Measurements from ENCODE around the gene MPLKIP.
"Not testable (repeated sequence)": the region's sequence is repeated elsewhere in the genome, so short reads cannot be mapped to it uniquely, and the experiment has no call there.

Gene MPLKIP

DNA sequence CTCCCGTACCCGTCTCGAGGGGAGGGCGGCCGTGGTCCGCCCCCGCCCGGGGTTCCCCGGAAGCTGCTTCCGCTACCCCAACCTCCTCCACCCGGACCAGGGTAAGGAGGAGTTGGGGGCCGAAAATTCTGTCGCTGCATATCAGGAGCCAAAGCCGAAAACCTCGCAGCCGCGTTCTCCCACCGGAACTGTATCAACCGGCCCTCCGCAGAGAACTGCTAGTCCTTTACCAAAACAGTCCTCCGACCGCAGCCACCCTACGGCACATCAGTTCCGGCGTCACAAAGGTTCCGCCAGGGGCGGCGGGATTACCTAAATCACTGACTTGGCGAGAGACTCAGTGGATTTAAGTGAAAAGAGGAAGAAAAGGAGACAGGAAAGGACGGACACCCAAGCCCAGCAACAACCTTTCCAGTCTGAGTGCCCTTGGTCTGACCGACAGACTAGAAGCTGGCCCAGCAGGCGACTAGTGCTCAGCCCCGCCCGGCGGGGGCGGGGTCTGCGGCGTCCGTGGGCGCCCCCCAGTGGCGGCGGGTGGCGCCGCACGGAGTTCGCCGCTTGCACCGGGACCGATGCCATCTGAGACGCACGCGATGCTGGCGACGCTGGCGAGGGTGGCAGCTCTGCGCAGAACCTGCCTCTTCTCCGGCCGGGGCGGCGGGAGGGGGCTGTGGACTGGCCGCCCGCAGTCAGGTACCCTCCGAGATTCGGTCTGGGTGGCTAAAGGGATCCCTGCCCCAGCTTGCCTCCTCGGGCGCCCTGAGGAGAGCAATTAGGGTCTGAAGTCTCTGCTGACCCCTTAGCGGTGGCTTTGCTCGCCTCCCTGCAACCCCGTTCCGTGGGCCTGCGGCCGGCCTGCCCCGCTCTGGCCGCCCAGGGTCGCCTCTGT, at the start of gene MPLKIP, which contains the start of gene SUGCT:
Gene MPLKIP, minus strand, starts transcription at position 195 of the 889 bp plus-strand sequence. Its CDS starts 55 bp downstream, at position 140.
Gene SUGCT, plus strand, starts transcription at position 578 of the 889 bp plus-strand sequence.
- peak; percentile 96 for DNase-seq (ENCODE audit: low spot score)

DNA sequence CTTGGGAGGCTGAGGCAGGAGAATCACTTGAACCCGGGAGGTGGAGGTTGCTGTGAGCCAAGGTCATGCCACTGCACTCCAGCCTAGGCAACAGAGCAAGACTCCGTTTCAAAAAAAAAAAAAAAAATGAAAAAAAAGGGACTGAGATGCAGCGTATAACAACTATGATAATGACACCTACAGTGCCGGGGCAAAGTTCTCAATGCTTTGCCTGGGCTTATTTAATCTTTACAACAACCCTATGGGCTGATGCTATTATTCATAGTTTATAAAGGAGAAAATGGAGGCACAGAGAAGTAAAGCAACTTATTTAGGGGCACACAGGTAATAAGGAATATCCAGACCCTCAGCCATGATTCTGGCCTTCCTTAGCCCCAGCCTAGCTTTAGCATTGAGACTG, 48.0 kb upstream of the MPLKIP start:
- DNase-seq (ENCODE audit: low spot score): no peak

DNA sequence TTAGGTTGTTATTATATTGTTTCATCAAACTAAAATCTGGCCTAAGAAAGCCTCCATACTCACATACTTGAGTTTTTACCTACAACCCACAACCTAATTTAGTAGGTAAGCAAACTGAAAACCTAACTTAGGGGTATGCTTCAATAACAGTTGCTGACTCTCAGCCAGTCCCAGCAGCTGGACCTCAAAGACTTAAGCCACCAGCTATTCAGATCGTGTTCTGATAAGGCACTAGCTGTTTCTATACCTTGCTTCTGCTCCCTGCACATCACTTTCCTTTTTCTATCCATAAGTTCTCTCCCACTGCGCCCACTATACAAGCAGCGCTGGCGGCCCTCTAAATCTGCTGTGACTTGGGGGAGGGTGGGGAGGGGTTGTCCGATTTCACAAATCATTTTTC, 42.6 kb upstream of the MPLKIP start:
- DNase-seq (ENCODE audit: low spot score): no peak

DNA sequence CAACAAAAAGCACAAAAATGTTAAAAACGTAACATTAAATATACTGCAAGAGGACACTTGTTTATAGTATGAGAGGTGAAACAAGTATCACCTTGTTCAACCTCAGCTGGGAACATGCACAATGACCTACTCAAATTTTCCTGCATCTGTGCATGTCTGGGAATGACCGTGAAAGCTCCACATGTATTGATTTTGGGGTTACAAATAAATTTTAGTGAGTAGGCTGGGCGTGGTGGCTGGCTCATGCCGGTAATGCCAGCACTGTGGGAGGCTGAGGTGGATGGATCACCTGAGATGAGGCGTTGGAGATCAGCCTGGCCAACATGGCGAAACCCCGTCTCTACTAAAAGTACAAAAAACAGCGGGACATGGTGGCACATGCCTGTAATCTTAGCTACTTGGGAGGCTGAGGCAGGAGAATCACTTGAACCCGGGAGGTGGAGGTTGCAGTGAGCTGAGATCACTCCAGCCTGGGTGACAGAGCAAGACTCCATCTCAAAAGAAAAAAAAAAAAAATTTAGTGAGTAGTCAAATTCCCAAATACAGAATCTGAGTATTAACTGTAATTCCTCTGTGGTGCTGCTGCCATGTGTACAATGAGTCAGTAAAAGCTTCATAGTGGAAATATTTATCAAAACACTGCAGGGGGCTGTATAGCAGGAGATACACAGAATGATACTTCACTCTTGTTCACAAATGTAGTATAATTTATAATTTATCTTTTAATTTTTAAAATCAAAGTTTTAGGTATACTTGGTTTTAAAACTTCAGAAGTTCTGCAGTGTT, 41.5 kb upstream of the MPLKIP start:
- DNase-seq (ENCODE audit: low spot score): peak; percentile 36

DNA sequence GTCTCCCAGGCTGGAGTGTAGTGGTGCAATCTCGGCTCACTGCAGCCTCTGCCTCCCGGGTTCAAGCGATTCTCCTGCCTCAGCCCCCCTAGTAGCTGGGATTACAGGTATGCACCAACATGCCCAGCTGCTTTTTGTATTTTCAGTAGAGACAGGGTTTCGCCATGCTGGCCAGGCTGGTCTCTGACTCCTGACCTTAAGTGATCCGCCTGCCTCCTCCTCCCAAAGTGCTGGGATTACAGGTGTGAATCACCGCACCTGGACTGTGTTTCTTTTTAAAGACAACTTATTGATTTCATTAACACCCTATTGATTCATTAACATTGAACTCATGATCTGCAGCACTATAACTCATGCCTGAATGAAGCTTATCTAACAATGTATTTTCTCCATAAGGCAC, 40.8 kb upstream of the MPLKIP start:
- DNase-seq (ENCODE audit: low spot score): not testable (repeated sequence)

DNA sequence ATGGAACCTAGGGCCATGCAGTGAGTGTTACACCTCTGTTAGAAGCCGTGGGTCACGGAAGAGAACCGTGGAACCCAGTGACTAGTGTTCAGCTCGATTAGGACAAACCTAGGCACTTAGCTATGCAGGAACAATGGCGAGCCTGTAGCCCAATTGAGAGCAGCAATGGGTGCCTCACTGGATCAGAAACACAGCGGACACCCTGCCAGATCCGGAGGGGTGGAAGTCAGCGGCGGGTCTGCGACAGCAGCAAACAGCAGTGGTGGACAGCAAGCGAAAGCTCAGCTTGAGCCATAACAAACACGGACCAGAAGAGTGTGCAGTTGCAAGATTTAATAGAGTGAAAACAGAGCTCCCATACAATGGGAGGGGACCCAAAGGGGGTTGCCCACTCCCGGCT, 38.7 kb upstream of the MPLKIP start:
- not testable (repeated sequence) for DNase-seq (ENCODE audit: low spot score)

DNA sequence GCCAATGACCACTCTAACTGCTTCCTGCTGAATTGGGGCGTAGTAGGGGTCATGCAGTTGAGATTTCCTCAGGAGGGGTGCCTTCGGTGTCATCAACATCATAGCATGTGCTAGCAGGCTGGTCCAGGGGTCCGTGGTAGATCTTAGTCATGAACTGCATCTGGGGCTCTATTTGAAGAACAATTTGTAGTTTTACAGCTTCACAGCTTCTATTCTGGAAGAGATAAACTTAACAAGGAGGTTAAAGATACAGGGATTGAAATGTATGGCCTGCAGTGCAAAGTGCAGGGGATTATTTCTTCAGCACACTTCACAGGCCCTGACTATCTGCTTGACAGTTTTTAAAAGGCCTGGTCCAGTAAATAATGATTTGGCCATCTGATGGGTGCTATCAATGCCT, 33.8 kb upstream of the MPLKIP start:
- not testable (repeated sequence) for DNase-seq (ENCODE audit: low spot score)

DNA sequence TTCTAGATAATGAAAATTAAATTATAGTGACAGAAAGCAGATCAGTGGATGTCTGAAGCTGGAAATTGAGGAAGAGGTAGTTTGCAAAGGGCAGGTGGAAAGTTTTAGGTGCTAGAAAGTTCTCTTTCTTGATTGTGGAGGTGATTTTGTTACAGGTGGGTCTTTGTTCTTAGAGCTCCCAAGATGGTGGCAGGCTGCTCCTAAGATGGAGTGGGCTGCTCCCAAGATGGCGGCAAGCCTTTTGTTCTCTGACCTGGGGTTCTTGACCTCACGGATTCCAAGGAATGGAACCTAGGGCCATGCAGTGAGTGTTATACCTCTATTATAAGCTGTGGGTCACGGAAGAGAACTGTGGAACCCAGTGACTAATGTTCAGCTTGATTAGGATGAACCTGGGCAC, 32.9 kb upstream of the MPLKIP start:
- DNase-seq (ENCODE audit: low spot score): no peak

DNA sequence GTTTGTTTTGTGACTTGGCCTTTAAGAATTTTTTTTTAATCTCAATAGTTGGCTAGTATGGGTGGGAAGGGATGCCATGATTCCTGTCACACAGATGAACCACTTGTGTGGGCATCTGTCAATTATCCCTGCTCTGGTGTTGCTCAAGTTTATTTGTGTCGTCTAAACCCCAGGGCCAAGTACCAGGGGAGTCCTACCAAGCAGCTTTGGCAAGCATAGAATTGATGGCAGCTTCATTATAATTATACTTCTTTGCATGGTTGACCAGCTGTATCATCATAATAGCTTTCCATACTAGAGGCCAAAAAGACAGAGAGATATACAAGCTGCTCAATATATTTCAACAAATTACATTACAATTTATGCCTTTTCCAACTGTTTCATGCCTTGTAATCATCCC, 30.8 kb upstream of the MPLKIP start:
- no peak for DNase-seq (ENCODE audit: low spot score)

DNA sequence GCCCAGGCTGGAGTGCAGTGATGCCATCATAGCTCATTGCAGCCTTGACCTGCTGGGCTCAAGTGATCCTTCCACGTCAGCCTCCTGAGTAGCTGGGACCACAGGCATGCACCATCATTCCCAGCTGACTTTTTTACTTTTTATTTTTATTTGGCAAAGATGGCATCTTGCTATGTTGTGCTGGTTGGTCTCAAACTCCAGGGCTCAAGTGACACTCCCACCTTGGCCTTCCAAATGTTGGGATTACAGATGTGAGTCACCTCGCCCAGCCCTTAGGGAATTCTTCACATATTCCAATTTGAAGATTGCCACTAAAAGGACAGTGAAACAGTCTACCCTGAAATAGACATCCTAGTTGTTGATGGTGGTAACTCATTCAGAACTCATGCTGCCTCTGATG, 28.1 kb upstream of the MPLKIP start:
- DNase-seq (ENCODE audit: low spot score): no peak

DNA sequence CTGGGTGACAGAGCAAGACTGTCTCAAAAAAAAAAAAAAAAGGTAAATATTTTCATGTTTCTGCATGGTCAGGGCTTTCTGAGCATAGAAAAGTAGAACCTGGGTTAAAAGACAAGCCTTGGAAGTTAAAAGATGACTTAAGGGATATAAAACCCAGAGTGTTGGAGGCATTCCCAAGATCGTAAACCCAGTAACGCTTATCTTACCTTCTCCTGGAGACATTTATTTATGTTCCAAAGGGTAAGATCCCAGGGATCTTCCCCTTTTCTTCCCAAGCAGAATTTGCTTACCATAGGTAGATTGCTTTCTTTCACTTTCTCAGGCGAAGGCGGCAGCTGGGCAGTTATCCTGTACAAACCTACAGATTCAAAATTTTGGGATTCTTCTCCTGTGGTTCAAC, 22.6 kb upstream of the MPLKIP start:
- DNase-seq (ENCODE audit: low spot score): no peak

DNA sequence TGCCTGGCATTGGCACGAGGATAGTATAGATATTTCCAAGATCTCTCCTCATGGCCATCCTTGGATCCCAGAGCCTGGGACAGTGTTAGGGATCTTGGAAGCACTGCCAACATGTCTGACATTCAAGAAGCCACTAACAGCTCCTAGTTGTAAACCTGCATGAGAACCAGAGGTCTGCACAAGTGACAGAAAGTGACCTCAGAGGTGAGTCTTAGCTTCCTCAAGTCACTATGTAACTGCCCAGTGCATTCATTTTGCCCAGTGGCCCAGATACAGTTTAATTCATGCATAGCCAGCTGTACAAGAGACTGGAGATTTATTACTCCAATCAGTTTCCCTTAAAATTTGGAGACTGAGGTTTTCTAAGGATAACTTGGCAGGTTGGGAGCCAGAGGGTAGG, 17.1 kb upstream of the MPLKIP start:
- DNase-seq (ENCODE audit: low spot score): no peak

DNA sequence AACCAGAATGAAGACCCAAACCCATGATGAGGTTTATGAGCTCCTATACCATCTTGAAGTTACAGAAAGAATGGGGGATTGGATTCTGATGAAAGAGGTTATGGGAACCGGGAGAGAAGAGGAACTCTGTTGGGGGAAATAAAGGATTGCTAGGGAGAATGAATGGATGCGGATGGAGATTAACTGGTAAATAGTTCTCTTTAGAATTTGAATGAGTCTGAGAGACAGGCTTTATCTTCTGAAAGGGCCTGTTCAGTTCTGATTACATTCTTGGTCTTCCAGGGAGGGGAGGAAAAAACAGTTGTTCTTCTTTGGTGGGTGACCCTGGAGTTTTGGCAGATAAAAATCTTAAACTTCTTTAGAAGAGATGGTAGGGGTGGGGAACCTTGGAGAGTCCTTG, 14.2 kb upstream of the MPLKIP start:
- no peak for DNase-seq (ENCODE audit: low spot score)

DNA sequence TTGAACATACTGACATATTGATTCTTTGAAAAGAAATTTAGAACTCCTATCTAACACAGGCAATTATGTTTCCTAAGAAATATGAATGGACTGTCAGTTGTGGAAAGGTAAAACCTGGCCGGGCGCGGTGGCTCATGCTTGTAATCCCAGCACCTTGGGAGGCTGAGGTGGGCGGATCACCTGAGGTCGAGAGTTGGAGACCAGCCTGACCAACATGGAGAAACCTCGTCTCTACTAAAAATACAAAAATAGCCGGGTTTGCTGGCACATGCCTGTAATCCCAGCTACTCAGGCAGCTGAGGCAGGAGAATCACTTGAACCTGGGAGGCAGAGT, 13.8 kb upstream of the MPLKIP start:
- DNase-seq (ENCODE audit: low spot score): not testable (repeated sequence)

DNA sequence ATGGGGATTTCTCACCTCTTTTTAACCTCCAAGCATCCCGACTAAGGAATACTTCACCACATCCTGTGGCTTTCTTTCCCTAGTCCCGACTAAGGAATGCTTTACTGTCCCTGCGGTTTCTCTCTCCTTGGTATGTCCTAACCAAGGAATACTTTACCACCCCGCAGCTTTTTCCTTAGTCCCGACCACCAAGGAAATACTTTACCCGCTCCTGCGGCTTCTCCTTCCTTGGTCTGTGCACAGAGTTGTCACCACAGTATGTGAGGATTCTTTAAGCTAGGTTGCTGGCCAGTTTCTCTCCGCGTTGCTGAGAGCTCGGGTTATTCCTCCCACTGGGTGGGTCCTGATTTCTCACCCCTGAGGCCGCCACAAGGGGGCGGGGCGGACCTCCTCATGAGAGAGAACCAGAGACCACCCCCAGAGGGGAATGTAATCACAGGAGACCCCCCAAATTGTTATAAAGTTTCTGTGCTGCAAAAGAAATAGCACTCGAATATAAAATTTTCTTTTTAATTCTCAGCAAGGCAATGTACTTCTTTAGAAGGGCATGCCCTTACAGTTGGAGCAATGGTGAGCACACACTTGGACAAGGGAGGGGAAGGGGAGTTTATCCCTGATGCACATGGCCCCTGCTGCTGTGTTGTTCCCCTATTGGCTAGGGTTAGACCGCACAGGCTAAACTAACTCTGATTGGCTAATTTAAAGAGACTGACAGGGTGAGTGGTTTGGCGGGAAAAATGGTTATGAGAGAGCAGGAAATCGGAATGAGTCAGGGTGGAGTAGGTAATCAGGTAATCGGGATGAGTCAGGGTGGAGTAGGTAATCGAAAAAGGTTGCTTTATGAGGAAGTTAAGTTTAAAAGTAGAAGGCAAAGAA, 13.2 kb upstream of the MPLKIP start:
- no peak for DNase-seq (ENCODE audit: low spot score)

DNA sequence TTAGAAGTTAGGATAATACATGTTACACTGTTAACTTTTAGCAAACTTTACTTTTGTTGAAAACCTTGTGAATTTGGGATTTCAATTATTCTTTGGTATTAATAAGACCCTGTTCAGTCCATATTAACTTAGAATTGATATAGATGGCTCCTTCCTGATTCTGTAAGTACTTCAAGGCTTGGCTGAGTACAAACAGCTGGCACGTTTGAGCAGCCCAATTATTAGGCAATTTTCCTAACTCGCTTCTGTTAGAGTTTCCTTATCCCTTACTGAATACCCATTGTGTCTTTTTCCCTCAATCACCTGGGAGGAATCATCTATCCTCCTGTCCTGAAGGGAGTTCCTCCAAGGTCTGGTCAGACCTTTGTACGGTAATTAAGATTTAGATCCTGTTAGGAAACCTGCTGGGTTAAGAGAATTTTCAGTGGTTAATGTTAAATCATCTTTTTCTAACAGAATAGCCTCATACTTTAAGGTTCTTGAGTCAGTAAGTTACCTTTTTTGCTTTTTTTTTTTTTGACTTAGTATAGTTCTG, 11.2 kb upstream of the MPLKIP start:
- not testable (repeated sequence) for DNase-seq (ENCODE audit: low spot score)

DNA sequence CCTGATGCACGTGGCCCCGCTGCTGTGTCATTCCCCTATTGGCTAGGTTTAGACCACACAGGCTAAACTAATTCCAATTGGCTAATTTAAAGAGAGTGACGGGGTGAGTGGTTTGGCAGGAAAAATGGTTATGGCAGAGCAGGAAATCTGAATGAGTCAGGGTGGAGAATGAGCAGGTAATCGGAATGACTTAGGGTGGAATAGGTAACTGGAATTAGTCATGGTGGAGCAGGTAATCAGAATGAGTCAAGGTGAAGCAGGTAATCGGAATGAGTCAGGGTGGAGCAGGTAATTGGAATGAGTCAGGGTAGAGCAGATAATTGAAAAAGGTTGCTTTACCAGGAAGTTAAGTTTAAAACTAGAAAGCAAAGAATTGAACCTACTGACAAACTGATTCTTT, 7.5 kb upstream of the MPLKIP start:
- not testable (repeated sequence) for DNase-seq (ENCODE audit: low spot score)

DNA sequence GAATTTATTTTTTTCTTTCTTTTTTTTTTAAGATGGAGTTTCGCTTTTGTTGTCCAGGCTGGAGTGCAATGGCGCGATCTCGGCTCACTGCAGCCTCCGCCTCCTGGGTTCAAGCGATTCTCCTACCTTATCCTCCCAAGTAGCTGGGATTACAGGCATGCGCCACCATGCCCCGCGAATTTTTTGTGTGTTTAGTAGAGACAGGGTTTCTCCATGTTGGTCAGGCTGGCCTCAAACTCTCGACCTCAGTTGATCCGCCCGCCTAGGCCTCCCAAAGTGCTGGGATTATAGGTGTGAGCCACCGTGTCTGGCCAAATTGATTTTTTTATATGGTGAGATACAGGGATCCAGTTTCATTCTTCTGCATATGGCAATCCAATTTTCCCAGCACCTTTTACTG, 5.5 kb upstream of the MPLKIP start:
- DNase-seq (ENCODE audit: low spot score): not testable (repeated sequence)

DNA sequence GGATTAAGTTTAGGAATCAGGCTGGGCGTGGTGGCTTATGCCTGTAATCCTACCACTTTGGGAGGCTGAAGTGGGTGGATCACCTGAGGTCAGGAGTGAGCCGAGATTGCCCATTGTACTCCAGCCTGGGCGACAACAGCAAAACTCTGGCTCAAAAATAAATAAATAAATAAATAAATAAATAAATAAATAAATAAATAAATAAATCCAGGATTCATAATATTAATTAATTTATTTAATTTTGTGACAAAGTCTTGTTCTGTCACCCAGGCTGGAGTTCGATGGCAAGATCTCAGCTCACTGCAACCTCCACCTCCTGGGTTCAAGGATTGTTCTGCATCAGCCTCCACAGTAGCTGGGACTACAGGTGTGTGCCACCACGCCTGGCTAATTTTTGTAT, 4.6 kb upstream of the MPLKIP start:
- no peak for DNase-seq (ENCODE audit: low spot score)

DNA sequence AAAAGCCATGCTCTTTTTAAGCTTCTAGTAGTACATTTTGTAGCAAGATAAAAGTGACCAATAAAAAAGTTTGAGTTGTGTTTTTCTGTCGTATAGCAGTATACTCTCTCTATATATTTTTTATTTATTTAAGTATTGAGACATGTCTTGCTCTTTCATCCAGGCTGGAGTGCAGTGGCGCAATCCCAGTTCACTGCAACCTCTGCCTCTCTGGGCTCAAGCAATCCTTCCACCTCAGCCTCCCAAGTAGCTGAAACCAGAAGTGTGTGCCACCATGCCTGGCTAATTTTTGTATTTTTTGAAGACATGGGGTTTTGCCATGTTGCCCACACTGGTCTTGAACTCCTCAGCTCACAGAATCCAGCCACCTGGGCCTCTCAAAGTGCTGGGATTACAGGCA, 3.1 kb upstream of the MPLKIP start:
- DNase-seq (ENCODE audit: low spot score): no peak

DNA sequence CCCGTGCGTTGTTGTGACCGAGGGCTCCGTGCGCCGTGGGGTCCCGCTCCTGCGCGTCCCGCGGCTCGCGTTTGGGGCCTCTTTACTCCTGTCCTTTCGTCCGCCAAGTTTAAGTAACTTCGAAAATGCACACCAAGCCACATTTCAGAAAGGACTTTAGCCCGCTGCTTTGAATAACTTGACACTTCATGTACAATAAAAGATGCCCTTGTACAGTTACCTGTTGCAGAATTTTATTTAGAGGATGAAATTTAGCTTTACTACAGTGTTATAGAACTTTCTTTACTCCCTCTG, 842 bp upstream of the MPLKIP start:
- DNase-seq (ENCODE audit: low spot score): no peak
